Duodenal mucosa (tissue), 2 donors: ENCODE results near the gene C1QL2.

ENCODE experiments used
- H3K27ac ChIP-seq: one replicate; pipeline ENCODE4 v1.7.0; 2013; ENCODE audit warnings: low read depth, low read length
- H3K27me3 ChIP-seq, 2 donors: one replicate each; pipeline ENCODE4 v1.7.0; 2013; ENCODE audit warnings: low read length in 2 of 2, control low read depth in 1 of 2; ENCODE audit not compliant: insufficient read depth in 2 of 2, control insufficient read depth in 1 of 2
- H3K36me3 ChIP-seq, 2 donors: one replicate each; pipeline ENCODE4 v1.7.0; 2013; ENCODE audit warnings: low read length in 2 of 2, control low read depth in 1 of 2; ENCODE audit not compliant: insufficient read depth in 2 of 2, control insufficient read depth in 1 of 2
- H3K4me1 ChIP-seq, 2 donors: one replicate each; pipeline ENCODE4 v1.7.0; 2013; ENCODE audit warnings: low read length in 2 of 2, control low read depth in 1 of 2; ENCODE audit not compliant: insufficient read depth in 2 of 2, control insufficient read depth in 1 of 2
- H3K4me3 ChIP-seq, 2 donors: one replicate each; pipeline ENCODE4 v1.7.0; 2013; ENCODE audit warnings: low read length in 2 of 2, low read depth in 1 of 2
- H3K9ac ChIP-seq, 2 donors: one replicate each; pipeline ENCODE4 v1.7.0; 2013; ENCODE audit warnings: low read length in 2 of 2, low read depth in 1 of 2
- H3K9me3 ChIP-seq, 2 donors: one replicate each; pipeline ENCODE4 v1.7.0; 2013; ENCODE audit warnings: low read length in 2 of 2, control low read depth in 1 of 2; ENCODE audit not compliant: control insufficient read depth in 1 of 2

The C1QL2 gene

DNA sequence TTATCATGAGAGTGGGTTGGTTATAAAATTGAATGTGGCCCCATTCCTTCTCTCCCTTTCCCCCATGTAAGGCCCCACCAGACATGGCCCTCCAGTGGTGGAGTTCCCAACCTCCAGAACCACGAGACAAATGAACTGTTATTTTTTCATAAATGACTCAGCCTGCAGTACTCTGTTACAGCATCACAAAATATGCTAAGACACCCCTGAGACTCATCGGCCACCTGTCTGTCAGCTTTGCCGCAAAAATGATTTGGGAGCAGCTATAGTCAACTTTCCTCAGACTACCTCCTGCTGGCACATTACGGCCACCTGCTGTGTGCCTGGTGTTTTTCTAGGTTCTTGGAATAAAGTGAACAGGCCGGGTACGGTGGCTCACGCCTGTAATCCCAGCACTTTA, 21.4 kb upstream of the C1QL2 start:
- no peaks in the 10 kb centered on the region for H3K9me3 ChIP-seq
- no peaks in the 10 kb centered on the region for H3K36me3 ChIP-seq
- no peak overlapping the region for H3K27ac ChIP-seq
- no peaks in the 10 kb centered on the region for H3K4me1 ChIP-seq
- H3K9ac ChIP-seq, result no peak overlapping the region
- no peak overlapping the region for H3K4me3 ChIP-seq
- H3K27me3 ChIP-seq, result no peaks in the 10 kb centered on the region

DNA sequence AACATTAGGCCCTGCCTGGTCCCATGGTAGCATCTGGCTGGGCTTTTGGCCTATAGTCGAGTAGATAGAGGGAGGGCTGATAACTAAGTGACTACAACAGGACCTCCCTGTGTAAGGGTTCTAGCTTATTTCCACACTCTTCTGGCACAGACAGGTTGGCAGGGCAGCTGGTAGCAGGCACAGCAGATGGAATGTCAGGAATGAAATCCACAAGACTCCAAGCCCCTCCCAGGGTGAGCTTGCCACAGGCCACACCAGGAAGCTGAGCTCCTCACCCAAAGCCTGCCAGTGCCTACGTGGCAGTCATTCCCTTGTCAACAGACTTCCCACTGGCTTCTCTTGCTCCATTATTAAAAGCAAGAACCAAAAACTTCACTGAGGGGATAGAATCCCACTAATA, 20.7 kb upstream of the C1QL2 start:
- Histone ChIP-seq H3K4me3 (no peak overlapping the region), H3K9ac (no peak overlapping the region), H3K9me3 (no peaks in the 10 kb centered on the region), H3K36me3 (no peaks in the 10 kb centered on the region), H3K4me1 (no peaks in the 10 kb centered on the region), H3K27me3 (no peaks in the 10 kb centered on the region), H3K27ac (no peak overlapping the region)

DNA sequence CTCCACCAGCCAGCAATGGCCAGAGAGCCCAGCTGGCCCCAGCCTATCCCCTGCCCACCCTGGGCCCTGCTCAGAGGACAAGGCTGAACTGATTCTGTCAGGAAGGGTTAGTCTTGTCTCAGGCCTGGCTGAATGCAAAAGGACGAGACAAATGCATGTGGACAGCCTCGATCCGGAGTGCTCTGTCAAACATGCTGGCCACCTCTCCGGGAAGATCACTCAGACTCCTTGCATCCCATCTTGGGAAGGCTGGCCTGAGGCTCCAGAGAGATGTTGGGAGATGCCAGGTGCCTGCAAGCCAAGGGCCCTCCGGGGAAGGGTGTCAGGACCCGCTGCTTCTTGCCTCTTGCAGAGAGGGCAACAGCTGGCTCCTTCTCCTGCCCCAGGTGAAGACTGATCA, 20.2 kb upstream of the C1QL2 start:
- Histone ChIP-seq H3K27ac (no peak overlapping the region), H3K4me1 (no peaks in the 10 kb centered on the region), H3K9ac (no peak overlapping the region), H3K4me3 (no peak overlapping the region), H3K27me3 (no peaks in the 10 kb centered on the region), H3K9me3 (no peaks in the 10 kb centered on the region), H3K36me3 (no peaks in the 10 kb centered on the region)

DNA sequence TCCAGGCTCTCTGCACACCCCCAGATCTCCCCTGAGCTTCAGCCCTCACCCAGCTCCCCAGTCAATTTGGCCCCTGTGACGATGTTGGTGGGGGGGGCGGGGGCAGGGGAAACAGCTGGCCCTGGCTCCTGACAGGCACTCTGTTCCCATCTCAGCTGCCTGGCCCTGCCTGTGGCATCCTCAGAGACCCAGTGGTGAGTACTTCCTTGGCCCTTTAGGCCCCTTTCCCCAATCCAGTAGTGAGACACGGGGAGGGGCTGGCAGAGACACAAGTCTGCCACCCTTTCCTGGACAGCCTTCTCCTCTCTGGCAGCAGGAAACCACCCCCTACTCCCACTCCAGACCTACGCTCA, 19.3 kb upstream of the C1QL2 start:
- Histone ChIP-seq H3K36me3 (no peaks in the 10 kb centered on the region), H3K4me1 (no peaks in the 10 kb centered on the region), H3K9me3 (no peaks in the 10 kb centered on the region), H3K9ac (no peak overlapping the region), H3K27ac (no peak overlapping the region), H3K4me3 (no peak overlapping the region), H3K27me3 (no peaks in the 10 kb centered on the region)

DNA sequence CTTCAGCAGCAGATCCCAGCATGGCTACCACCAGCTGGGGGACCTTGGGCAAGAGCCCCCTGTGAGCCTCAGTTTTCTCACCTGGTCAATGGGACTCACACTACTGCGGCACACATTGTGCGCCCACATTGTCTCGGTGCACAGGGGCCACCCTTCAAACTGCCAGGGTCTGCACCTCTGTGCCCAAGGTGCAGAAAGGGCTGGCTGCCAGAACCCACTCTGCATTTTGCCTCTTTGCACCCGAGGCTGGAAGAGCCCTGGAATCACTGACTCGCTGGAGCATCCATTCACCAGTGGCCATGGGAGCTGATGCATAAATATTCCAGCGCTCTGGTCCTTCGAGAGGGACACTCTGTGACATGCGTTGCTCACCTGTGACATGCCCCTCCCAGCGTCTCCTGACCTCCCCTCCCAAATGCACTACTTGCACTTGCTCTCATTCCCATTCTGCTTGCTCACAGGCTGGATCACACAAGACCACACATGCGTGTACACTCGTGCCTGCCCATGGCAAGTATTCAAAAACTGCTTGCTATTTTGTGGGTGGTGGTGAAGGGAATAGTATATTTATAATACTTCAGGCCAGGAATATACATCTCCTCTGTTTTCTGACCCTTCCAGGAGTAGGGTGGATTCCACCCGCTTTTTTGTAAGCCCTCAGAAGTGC, 18.8 kb upstream of the C1QL2 start:
- H3K4me1 ChIP-seq, result no peaks in the 10 kb centered on the region
- no peaks in the 10 kb centered on the region for H3K9me3 ChIP-seq
- no peaks in the 10 kb centered on the region for H3K36me3 ChIP-seq
- H3K27me3 ChIP-seq, result no peaks in the 10 kb centered on the region
- H3K9ac ChIP-seq, result no peak overlapping the region
- H3K27ac ChIP-seq, result no peak overlapping the region
- H3K4me3 ChIP-seq, result no peak overlapping the region

DNA sequence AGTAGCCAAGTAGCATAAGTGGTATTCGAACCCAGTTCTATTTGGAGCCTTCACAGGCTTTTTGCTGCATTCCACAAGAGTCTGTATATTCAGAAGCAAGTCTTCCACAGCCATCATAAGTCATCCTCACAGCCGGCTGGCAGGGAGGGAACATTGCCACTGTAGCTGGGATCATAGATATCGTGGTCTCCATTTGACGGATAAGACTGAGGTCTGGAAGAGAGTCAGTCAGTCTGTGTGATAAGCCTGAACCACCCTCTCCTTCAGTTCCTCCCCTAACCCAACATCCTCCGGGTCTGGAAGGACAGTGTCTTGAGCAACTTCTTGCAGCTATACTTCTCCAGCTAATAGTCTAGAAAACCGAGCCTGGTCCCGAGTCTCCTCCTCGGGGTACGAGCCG, 17.0 kb upstream of the C1QL2 start:
- Histone ChIP-seq H3K27me3 (no peaks in the 10 kb centered on the region), H3K4me3 (no peak overlapping the region), H3K9ac (no peak overlapping the region), H3K27ac (no peak overlapping the region), H3K4me1 (no peaks in the 10 kb centered on the region), H3K9me3 (no peaks in the 10 kb centered on the region), H3K36me3 (no peaks in the 10 kb centered on the region)

DNA sequence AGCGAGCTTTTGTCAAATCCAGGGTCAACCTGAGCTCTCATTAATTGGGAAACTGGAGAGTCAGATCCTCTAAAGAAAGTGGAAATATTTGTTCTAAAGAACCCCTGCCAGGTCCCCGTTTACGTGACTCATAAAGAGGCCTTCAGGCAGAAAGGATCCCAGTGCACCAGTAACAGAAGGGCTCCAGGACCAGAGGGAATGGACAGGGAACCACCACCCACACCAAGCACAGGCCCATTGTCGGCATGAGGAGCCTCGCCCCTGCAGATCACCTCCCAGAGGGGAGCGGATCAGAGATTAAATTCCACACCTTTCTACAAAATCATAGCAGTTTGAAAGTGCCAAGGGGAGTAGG, 16.4 kb upstream of the C1QL2 start:
- no peaks in the 10 kb centered on the region for H3K36me3 ChIP-seq

DNA sequence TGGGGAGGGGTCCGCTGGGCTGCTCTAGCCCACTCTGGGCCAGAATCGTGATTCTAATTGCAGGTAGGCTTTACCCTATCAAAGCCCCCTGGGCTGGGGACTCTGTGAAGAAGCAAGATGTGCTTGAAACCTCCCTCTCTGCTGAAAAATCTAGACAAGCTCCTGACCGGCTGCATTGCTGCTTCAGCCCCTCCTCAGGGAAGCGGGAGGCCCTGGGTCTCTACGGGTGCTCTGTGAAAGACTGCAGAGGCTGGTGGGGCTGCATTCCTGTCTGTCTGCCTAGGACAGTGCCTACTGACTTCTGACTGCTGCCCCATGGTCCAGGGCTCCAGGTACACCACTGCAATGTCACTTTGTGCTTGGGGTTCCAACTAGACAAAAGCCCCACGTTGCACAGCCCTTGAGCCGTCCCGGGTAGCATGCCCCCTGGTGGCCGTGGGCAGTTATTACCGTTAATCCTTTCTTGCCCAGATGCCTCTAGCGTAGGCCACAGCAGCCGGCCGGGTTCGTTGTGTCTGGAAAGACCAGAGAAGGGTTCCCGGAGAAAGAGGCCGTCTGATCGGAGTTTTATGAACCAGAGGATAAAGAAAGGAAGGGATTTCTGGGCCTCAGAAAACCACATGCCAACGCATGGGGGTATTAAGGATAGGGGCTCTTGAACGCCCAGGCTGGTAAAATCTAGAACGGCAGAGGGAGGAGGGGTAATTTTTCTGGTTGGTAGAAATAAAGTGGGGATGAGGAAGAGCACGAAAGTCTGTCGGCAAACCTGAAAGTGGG, 15.9 kb upstream of the C1QL2 start:
- no peaks in the 10 kb centered on the region for H3K4me1 ChIP-seq
- H3K9me3 ChIP-seq, result no peaks in the 10 kb centered on the region
- H3K4me3 ChIP-seq, result no peak overlapping the region
- no peaks in the 10 kb centered on the region for H3K36me3 ChIP-seq
- H3K9ac ChIP-seq, result no peak overlapping the region
- no peaks in the 10 kb centered on the region for H3K27me3 ChIP-seq
- H3K27ac ChIP-seq, result no peak overlapping the region

More for the DNA sequence above, 16.4 kb upstream of the C1QL2 start:
- Histone ChIP-seq H3K4me3 (no peak overlapping the region), H3K27me3 (no peaks in the 10 kb centered on the region), H3K27ac (no peak overlapping the region), H3K4me1 (no peaks in the 10 kb centered on the region), H3K9ac (no peak overlapping the region), H3K9me3 (no peaks in the 10 kb centered on the region)

DNA sequence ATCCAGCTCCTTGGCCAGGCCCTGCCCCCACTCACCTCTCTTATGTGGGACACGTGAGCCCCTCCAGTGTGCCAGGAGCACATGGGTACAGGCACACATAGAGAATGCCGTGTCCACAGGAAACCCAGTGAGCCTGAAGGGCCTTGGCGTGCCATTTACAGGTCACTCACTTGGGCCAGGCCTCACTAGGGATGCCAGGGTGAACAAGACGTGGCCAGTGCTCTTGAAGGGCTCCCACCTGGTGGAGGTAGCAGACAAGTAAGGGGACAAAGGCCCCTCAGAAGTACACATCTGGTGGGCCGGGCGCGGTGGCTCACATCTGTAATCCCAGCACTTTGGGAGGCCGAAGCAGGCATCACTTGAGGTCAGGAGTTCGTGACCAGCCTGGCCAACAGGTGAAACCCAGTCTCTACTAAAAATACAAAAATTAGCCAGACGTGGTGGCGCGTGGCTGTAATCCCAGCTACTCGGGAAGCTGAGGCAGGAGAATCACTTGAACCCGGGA, 15.1 kb upstream of the C1QL2 start:
- Histone ChIP-seq H3K36me3 (no peaks in the 10 kb centered on the region), H3K4me3 (no peak overlapping the region), H3K27me3 (no peaks in the 10 kb centered on the region), H3K9me3 (no peaks in the 10 kb centered on the region), H3K27ac (no peak overlapping the region), H3K4me1 (no peaks in the 10 kb centered on the region), H3K9ac (no peak overlapping the region)

DNA sequence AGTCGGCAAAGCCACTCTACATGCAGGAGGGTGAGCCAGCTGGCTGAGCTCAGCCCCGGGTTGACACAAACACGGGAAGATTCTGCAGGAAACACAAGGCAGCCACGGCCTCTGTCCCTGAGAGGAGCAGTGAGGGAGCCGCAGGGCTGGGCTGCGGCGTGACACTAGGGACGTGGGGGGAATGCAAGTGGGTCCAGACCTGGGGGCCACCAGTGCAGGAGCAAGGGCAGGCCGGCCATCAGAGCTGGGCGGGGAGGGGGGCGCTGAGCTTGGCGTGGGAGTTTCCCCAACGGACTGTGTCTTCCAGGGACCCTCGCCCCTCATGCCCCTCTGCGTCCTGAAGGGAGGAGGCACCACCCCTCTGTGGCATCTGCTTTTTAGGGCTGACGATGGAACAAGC, 12.0 kb upstream of the C1QL2 start:
- Histone ChIP-seq H3K27me3 (peaks cover 0 to 4% of the 10 kb centered on the region in 2 donors), H3K4me3 (no peak overlapping the region), H3K9me3 (no peaks in the 10 kb centered on the region), H3K4me1 (no peaks in the 10 kb centered on the region), H3K36me3 (no peaks in the 10 kb centered on the region), H3K9ac (no peak overlapping the region), H3K27ac (no peak overlapping the region)
